HG03196 (cell line): ENCODE measurements around the gene CDH13.

Experiments used
- ATAC-seq: cut with Tn5 transposase; IDR thresholded peaks from one replicate; pipeline ENCODE4 v1.9.1; 2021; ENCODE audit not compliant: unreplicated experiment

CDH13 gene

GRCh38 chr16:83269048-83269447, 642.3 kb downstream of the CDH13 start:
- ATAC-seq: no peak

- ATAC-seq: no peak
Observed at GRCh38 chr16:83269541-83269940, 642.8 kb downstream of the CDH13 start.

GRCh38 chr16:83270061-83270460, 643.3 kb downstream of the CDH13 start:
- ATAC-seq: no peak

GRCh38 chr16:83270640-83271039, 643.9 kb downstream of the CDH13 start:
- no peak for ATAC-seq

- ATAC-seq: no peak
Observed at GRCh38 chr16:83271123-83271522, 644.4 kb downstream of the CDH13 start.

- ATAC-seq: no peak
Observed at GRCh38 chr16:83271970-83272575, 645.3 kb downstream of the CDH13 start.

GRCh38 chr16:83272843-83273242, 646.1 kb downstream of the CDH13 start:
- no peak for ATAC-seq

GRCh38 chr16:83273504-83274173, 646.9 kb downstream of the CDH13 start:
- ATAC-seq: no peak

- no peak for ATAC-seq
Observed at GRCh38 chr16:83279251-83279650, 652.5 kb downstream of the CDH13 start.

- ATAC-seq: no peak
Observed at GRCh38 chr16:83285921-83286320, 659.2 kb downstream of the CDH13 start.

- ATAC-seq: no peak
Observed at GRCh38 chr16:83296505-83296904, 669.7 kb downstream of the CDH13 start.

- no peak for ATAC-seq
Observed at GRCh38 chr16:83298541-83298940, 671.8 kb downstream of the CDH13 start.

- ATAC-seq: no peak
Observed at GRCh38 chr16:83300326-83300725, 673.6 kb downstream of the CDH13 start.

GRCh38 chr16:83301971-83302370, 675.2 kb downstream of the CDH13 start:
- no peak for ATAC-seq

- no peak for ATAC-seq
Observed at GRCh38 chr16:83302853-83303252, 676.1 kb downstream of the CDH13 start.

GRCh38 chr16:83305092-83305491, 678.3 kb downstream of the CDH13 start:
- no peak for ATAC-seq

- ATAC-seq: no peak
Observed at GRCh38 chr16:83306961-83307593, 680.3 kb downstream of the CDH13 start.

GRCh38 chr16:83307594-83307992, 680.8 kb downstream of the CDH13 start:
- no peak for ATAC-seq

GRCh38 chr16:83308414-83308813, 681.6 kb downstream of the CDH13 start:
- ATAC-seq: no peak

- ATAC-seq: no peak
Observed at GRCh38 chr16:83310816-83311215, 684.0 kb downstream of the CDH13 start.

GRCh38 chr16:83312015-83312717, 685.4 kb downstream of the CDH13 start:
- no peak for ATAC-seq

- ATAC-seq: no peak
Observed at GRCh38 chr16:83312718-83313245, 686.0 kb downstream of the CDH13 start.
